ENCODE data around the gene RASGRF2.

The RASGRF2 gene

GRCh38 chr5:81228084-81228483 is 267.9 kb downstream of the RASGRF2 start:
- H3K4me2 ChIP-seq (ENCODE audit: low read length) = no peak overlapping the region
- H3K36me3 ChIP-seq (ENCODE audit: control insufficient read depth, low read length) = no peaks in the 10 kb centered on the region
- H3K9me3 ChIP-seq (ENCODE audit: control insufficient read depth, insufficient read depth, low read length) = no peaks in the 10 kb centered on the region
- H3K27ac ChIP-seq (ENCODE audit: low read depth, low read length) = no peak overlapping the region
- no peaks in the 10 kb centered on the region for H3K27me3 ChIP-seq (ENCODE audit: control insufficient read depth, low read length)
- no peaks in the 10 kb centered on the region for H3K4me1 ChIP-seq (ENCODE audit: control insufficient read depth, low read length)
- no peaks in the 10 kb centered on the region for H3K9me2 ChIP-seq (replicated peaks; ENCODE audit: control insufficient read depth, low read length)
- H4K20me1 ChIP-seq (ENCODE audit: control insufficient read depth, insufficient read depth, low read depth, low read length) = no peaks in the 10 kb centered on the region
- H3F3A ChIP-seq (ENCODE audit: control insufficient read depth, insufficient read depth) = no peaks in the 10 kb centered on the region
- no peak overlapping the region for H3K4me3 ChIP-seq (ENCODE audit: low read length)
- no peak for TF ChIP-seq EZH2phosphoT487 (IDR thresholded peaks at IDR 0.05; ENCODE audit: borderline replicate concordance, low read length)
- no peak for TF ChIP-seq CTCF (IDR thresholded peaks at IDR 0.05; ENCODE audit: low read depth, low read length, poor library complexity, severe bottlenecking)
- H3K79me2 ChIP-seq (ENCODE audit: control insufficient read depth, low read length) = no peaks in the 10 kb centered on the region

GRCh38 chr5:81230416-81230815 is 270.3 kb downstream of the RASGRF2 start:
- Histone ChIP-seq H3K9me3 (ENCODE audit: control insufficient read depth, insufficient read depth, low read length) (no peaks in the 10 kb centered on the region), H3K4me1 (ENCODE audit: control insufficient read depth, low read length) (no peaks in the 10 kb centered on the region), H3K9me2 (replicated peaks; ENCODE audit: control insufficient read depth, low read length) (no peaks in the 10 kb centered on the region), H3K27ac (ENCODE audit: low read depth, low read length) (no peak overlapping the region), H4K20me1 (ENCODE audit: control insufficient read depth, insufficient read depth, low read depth, low read length) (no peaks in the 10 kb centered on the region), H3K79me2 (ENCODE audit: control insufficient read depth, low read length) (no peaks in the 10 kb centered on the region), H3K36me3 (ENCODE audit: control insufficient read depth, low read length) (no peaks in the 10 kb centered on the region), H3F3A (ENCODE audit: control insufficient read depth, insufficient read depth) (no peaks in the 10 kb centered on the region), H3K4me2 (ENCODE audit: low read length) (no peak overlapping the region), H3K27me3 (ENCODE audit: control insufficient read depth, low read length) (no peaks in the 10 kb centered on the region), H3K4me3 (ENCODE audit: low read length) (no peak overlapping the region)
- no peak for TF ChIP-seq EZH2phosphoT487 (IDR thresholded peaks at IDR 0.05; ENCODE audit: borderline replicate concordance, low read length)
- TF ChIP-seq CTCF (IDR thresholded peaks at IDR 0.05; ENCODE audit: low read depth, low read length, poor library complexity, severe bottlenecking) = no peak

GRCh38 chr5:81232464-81233079 is 272.4 kb downstream of the RASGRF2 start:
- Histone ChIP-seq H3K27me3 (ENCODE audit: control insufficient read depth, low read length) (no peaks in the 10 kb centered on the region), H3K27ac (ENCODE audit: low read depth, low read length) (no peak overlapping the region), H3F3A (ENCODE audit: control insufficient read depth, insufficient read depth) (no peaks in the 10 kb centered on the region), H4K20me1 (ENCODE audit: control insufficient read depth, insufficient read depth, low read depth, low read length) (no peaks in the 10 kb centered on the region), H3K79me2 (ENCODE audit: control insufficient read depth, low read length) (no peaks in the 10 kb centered on the region), H3K36me3 (ENCODE audit: control insufficient read depth, low read length) (no peaks in the 10 kb centered on the region), H3K4me1 (ENCODE audit: control insufficient read depth, low read length) (no peaks in the 10 kb centered on the region), H3K9me3 (ENCODE audit: control insufficient read depth, insufficient read depth, low read length) (no peaks in the 10 kb centered on the region), H3K4me2 (ENCODE audit: low read length) (no peak overlapping the region), H3K4me3 (ENCODE audit: low read length) (no peak overlapping the region), H3K9me2 (replicated peaks; ENCODE audit: control insufficient read depth, low read length) (no peaks in the 10 kb centered on the region)
- TF ChIP-seq CTCF (IDR thresholded peaks at IDR 0.05; ENCODE audit: low read depth, low read length, poor library complexity, severe bottlenecking) (no peak), EZH2phosphoT487 (IDR thresholded peaks at IDR 0.05; ENCODE audit: borderline replicate concordance, low read length) (no peak)
